Keratinocyte (primary cell): ENCODE results near the gene SGSM1. TPM values are rescaled to one million over a fixed set of nuclear protein-coding genes. Genes with fewer than 3 reads are reported as not detected.

Experiments used
- DNase-seq: peaks from one replicate; pipeline ENCODE4 v3.0.0-alpha.2; 2011; ENCODE audit warnings: low read depth, missing footprints, low spot score
- FAIRE-seq: peaks from 2 replicates; lab custom pipeline; 2011; peaks lifted over from hg19 to GRCh38; lab: Jason Lieb, UNC
- H2AFZ ChIP-seq: 2 replicates; pipeline ENCODE4 v1.6.0; 2012; ENCODE audit warnings: low read length, control low read depth, inconsistent platforms; ENCODE audit not compliant: control insufficient read depth
- H3K27ac ChIP-seq: 2 replicates; pipeline ENCODE4 v1.5.1; 2011; ENCODE audit warnings: low read length; ENCODE audit not compliant: control insufficient read depth, insufficient read depth
- H3K27me3 ChIP-seq: 3 replicates; pipeline ENCODE4 v1.6.0; 2011; ENCODE audit warnings: low read length; ENCODE audit not compliant: control insufficient read depth, insufficient read depth; ENCODE audit errors: extremely low read depth
- H3K36me3 ChIP-seq, 2 experiments: 2 replicates in 1 of 2; 3 replicates in 1 of 2; pipeline ENCODE4 v1.5.1; 2011; ENCODE audit warnings: low read length in 2 of 2, mild to moderate bottlenecking in 1 of 2; ENCODE audit not compliant: control insufficient read depth in 2 of 2, insufficient read depth in 2 of 2; ENCODE audit errors: extremely low read depth in 1 of 2
- H3K4me1 ChIP-seq: 3 replicates; pipeline ENCODE4 v1.5.1; 2011; ENCODE audit warnings: low read length; ENCODE audit not compliant: control insufficient read depth, insufficient read depth; ENCODE audit errors: extremely low read depth
- H3K4me2 ChIP-seq: 3 replicates; pipeline ENCODE4 v1.6.0; 2011; ENCODE audit warnings: low read depth, low read length; ENCODE audit not compliant: control insufficient read depth, insufficient read depth; ENCODE audit errors: extremely low read depth
- H3K4me3 ChIP-seq, 3 experiments: fragments of 200-600 bp in 1 of 3; sonication (generic) in 1 of 3; 2 replicates in 2 of 3; 3 replicates in 1 of 3; pipeline ENCODE4 v1.5.1; 2011 to 2016; ENCODE audit warnings: low read length in 3 of 3, mild to moderate bottlenecking in 3 of 3, control low read depth in 2 of 3, inconsistent platforms in 1 of 3, low read depth in 1 of 3, mixed read lengths in 1 of 3, mixed run types in 1 of 3, moderate library complexity in 1 of 3; ENCODE audit not compliant: control insufficient read depth in 2 of 3, insufficient read depth in 2 of 3; ENCODE audit errors: extremely low read depth in 1 of 3
- H3K79me2 ChIP-seq: 2 replicates; pipeline ENCODE4 v1.6.0; 2012; ENCODE audit warnings: low read length; ENCODE audit not compliant: control insufficient read depth, insufficient read depth
- H3K9ac ChIP-seq: 3 replicates; pipeline ENCODE4 v1.6.0; 2011; ENCODE audit warnings: low read length; ENCODE audit not compliant: control insufficient read depth, insufficient read depth; ENCODE audit errors: extremely low read depth
- H3K9me1 ChIP-seq: 3 replicates; pipeline ENCODE4 v1.6.0; 2011; ENCODE audit warnings: low read length; ENCODE audit not compliant: control insufficient read depth, insufficient read depth; ENCODE audit errors: extremely low read depth
- H3K9me3 ChIP-seq: 2 replicates; pipeline ENCODE4 v1.5.1; 2012; ENCODE audit warnings: low read depth, low read length; ENCODE audit not compliant: control insufficient read depth
- H4K20me1 ChIP-seq: 3 replicates; pipeline ENCODE4 v1.6.0; 2011; ENCODE audit warnings: low read length; ENCODE audit not compliant: control insufficient read depth, insufficient read depth; ENCODE audit errors: extremely low read depth
- CTCF ChIP-seq, 3 experiments: IDR thresholded peaks in 1 of 3; conservative IDR thresholded peaks in 1 of 3; optimal IDR thresholded peaks in 1 of 3; 2 replicates in 2 of 3; 3 replicates in 1 of 3; pipeline versions ENCODE3 to v1.5.1; 2011; ENCODE audit warnings: low read length in 3 of 3, mild to moderate bottlenecking in 3 of 3, moderate library complexity in 2 of 3, control low read depth in 1 of 3, inconsistent platforms in 1 of 3; ENCODE audit not compliant: insufficient read depth in 2 of 3; ENCODE audit errors: extremely low read depth in 1 of 3
- EZH2 ChIP-seq: IDR thresholded peaks from one replicate; pipeline ENCODE4 v1.6.1; 2012; ENCODE audit warnings: inconsistent platforms, mild to moderate bottlenecking, low read length, moderate library complexity
- dilution Hi-C: fragments of 300-500 bp; cut with MboI; formaldehyde crosslinking; loops from one replicate; pipeline ENCODE4 v1.7.0; 2020; ENCODE audit warnings: low sequenced_read_pairs; ENCODE audit not compliant: extremely low pct_ligation_motif_present
- polyA plus RNA-seq, 5 experiments: library from polyadenylated mRNA; depleted of rRNA in 3 of 5; stranded (reverse) in 3 of 5; stranded (forward) in 1 of 5; unstranded in 1 of 5; fragments of >200 nt; gene quantifications; 1 replicate in 1 of 5; 2 replicates in 3 of 5; 3 replicates in 1 of 5; pipeline versions ENCODE4 v1.2.1 to v1.2.3, GENCODE V29; 2011 to 2012; ENCODE audit warnings: missing spikeins in 2 of 5, low read depth in 1 of 5, low replicate concordance in 1 of 5

SGSM1 gene
- polyA plus RNA-seq, 1 donor (not counting 4 experiments of a cell fraction or from before 2014, with no cell fraction given), result not detected

DNA sequence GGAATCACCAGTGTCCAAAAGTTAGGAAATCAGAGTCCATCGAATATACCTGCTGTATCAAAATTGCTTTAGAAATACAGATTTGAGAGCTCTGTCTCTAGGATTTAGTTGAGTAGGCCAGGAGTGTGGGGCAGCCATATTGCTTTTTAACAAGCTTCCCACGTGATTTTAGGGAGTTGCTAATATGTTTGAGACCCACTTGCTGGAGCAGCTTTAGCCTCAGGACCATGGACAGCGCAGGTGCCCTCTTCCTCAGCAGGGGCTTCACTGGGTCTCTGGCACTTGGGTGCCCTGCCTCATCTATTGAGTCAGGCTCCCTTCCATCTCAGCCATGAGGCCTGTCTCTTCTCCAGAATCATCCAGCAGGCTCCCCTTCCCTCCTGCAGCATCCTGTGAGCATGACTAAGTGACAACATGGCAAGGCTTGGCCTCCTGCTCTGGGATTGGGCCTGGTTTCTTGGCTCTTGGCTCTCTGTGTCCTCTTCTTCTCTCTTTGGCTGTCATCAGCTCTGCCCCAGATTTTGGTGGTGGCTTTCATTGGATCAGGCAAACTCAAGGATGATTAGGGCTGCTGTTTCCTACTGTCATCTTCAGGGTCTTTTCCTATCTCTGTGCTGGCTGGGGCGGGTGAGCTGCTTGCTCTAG, 70.0 kb downstream of the SGSM1 start:
- no peaks in the 10 kb centered on the region for H4K20me1 ChIP-seq
- H3K36me3 ChIP-seq, result no peaks in the 10 kb centered on the region
- dilution Hi-C loops, result no loop called here
- no peak overlapping the region for H3K4me2 ChIP-seq
- FAIRE-seq (no peak), DNase-seq (no peak)
- no peaks in the 10 kb centered on the region for H3K27me3 ChIP-seq
- H3K4me1 ChIP-seq, result no peaks in the 10 kb centered on the region
- no peak overlapping the region for H2AFZ ChIP-seq
- TF ChIP-seq CTCF (optimal IDR thresholded peaks at IDR 0.05 in 1 of 3, IDR thresholded peaks at IDR 0.05 in 1 of 3, conservative IDR thresholded peaks at IDR 0.05 in 1 of 3; ENCODE audit: extremely low read depth in 1 of 3, insufficient read depth in 2 of 3, low read length in 3 of 3) (no peak), EZH2 (no peak)
- H3K9me3 ChIP-seq, result no peaks in the 10 kb centered on the region
- H3K27ac ChIP-seq, result no peak overlapping the region
- H3K4me3 ChIP-seq, result no peak overlapping the region
- H3K9me1 ChIP-seq, result no peaks in the 10 kb centered on the region
- no peak overlapping the region for H3K9ac ChIP-seq
- no peaks in the 10 kb centered on the region for H3K79me2 ChIP-seq

DNA sequence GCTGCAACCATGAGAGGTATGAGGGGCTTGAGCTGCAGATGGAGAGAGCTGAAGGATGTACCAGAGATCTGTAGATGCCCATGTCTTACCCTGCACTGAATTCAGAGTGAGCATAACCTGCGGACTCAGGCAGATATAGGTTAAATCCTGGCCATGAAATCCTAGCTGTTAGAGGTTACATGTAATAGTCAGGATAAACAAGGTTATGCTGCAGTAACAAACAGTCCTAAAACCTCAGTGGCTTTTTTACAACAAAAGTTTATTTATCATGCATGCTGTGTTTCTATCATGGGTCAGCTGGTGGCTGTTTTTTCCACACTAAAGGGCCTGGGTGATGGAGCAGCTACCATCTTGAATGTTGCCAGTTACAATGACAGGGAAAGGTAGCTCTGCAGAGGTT, 70.7 kb downstream of the SGSM1 start:
- TF ChIP-seq EZH2 (no peak), CTCF (optimal IDR thresholded peaks at IDR 0.05 in 1 of 3, IDR thresholded peaks at IDR 0.05 in 1 of 3, conservative IDR thresholded peaks at IDR 0.05 in 1 of 3; ENCODE audit: extremely low read depth in 1 of 3, insufficient read depth in 2 of 3, low read length in 3 of 3) (no peak)
- H3K36me3 ChIP-seq, result no peaks in the 10 kb centered on the region
- H3K27ac ChIP-seq, result no peak overlapping the region
- H3K9me1 ChIP-seq, result no peaks in the 10 kb centered on the region
- dilution Hi-C loops, result no loop called here
- FAIRE-seq (no peak), DNase-seq (no peak)
- H4K20me1 ChIP-seq, result no peaks in the 10 kb centered on the region
- no peaks in the 10 kb centered on the region for H3K9me3 ChIP-seq
- H3K9ac ChIP-seq, result no peak overlapping the region
- H3K79me2 ChIP-seq, result no peaks in the 10 kb centered on the region
- no peak overlapping the region for H3K4me2 ChIP-seq
- no peaks in the 10 kb centered on the region for H3K27me3 ChIP-seq
- no peak overlapping the region for H3K4me3 ChIP-seq
- H2AFZ ChIP-seq, result no peak overlapping the region
- no peaks in the 10 kb centered on the region for H3K4me1 ChIP-seq
